Neural progenitor cell (in vitro differentiated cells): Measurements from ENCODE around the gene PGLYRP3. TPM values are rescaled to one million over a fixed set of nuclear protein-coding genes. Genes with fewer than 3 reads are reported as not detected.

Experiments
- DNase-seq: peaks from one replicate; pipeline ENCODE4 v3.0.0-alpha.2; 2016; ENCODE audit warnings: low spot score
- H2AFZ ChIP-seq: fragments of 200-600 bp; sonication (generic); replicated peaks from 2 replicates; pipeline ENCODE4 v1.6.1; 2016; ENCODE audit warnings: antibody characterized with exemption
- H3F3A ChIP-seq: fragments of 200-600 bp; sonication (generic); 2 replicates; pipeline ENCODE4 v1.6.1; 2016; ENCODE audit warnings: antibody characterized with exemption, low read depth
- H3K27ac ChIP-seq: fragments of 200-600 bp; sonication (generic); 2 replicates; pipeline ENCODE4 v1.5.1; 2016; ENCODE audit warnings: mild to moderate bottlenecking
- H3K27me3 ChIP-seq: fragments of 200-600 bp; sonication (generic); 2 replicates; pipeline ENCODE4 v1.6.1; 2016; ENCODE audit warnings: mild to moderate bottlenecking, moderate library complexity
- H3K36me3 ChIP-seq: fragments of 200-600 bp; sonication (generic); 2 replicates; pipeline ENCODE4 v1.5.1; 2016
- H3K4me1 ChIP-seq: fragments of 200-600 bp; sonication (generic); 2 replicates; pipeline ENCODE4 v1.6.1; 2016; ENCODE audit warnings: mixed run types
- H3K4me2 ChIP-seq: fragments of 200-600 bp; sonication (generic); 2 replicates; pipeline ENCODE4 v1.6.1; 2016
- H3K4me3 ChIP-seq: fragments of 200-600 bp; sonication (generic); 2 replicates; pipeline ENCODE4 v1.5.1; 2016
- H3K79me2 ChIP-seq: fragments of 200-600 bp; sonication (generic); 2 replicates; pipeline ENCODE4 v1.6.1; 2016; ENCODE audit warnings: low read depth
- H3K9ac ChIP-seq: fragments of 200-600 bp; sonication (generic); 2 replicates; pipeline ENCODE4 v1.6.1; 2016
- H3K9me3 ChIP-seq: fragments of 200-600 bp; sonication (generic); 2 replicates; pipeline ENCODE4 v1.5.1; 2016; ENCODE audit warnings: low read depth
- H4K20me1 ChIP-seq: fragments of 200-600 bp; sonication (generic); 2 replicates; pipeline ENCODE4 v1.6.1; 2016; ENCODE audit warnings: low read depth
- H3K27ac Mint-ChIP-seq: 3 replicates; pipeline ENCODE4 v1.8.0; 2021; ENCODE audit warnings: mixed read lengths
- H3K27me3 Mint-ChIP-seq: 2 replicates; pipeline ENCODE4 v1.8.0; 2022; ENCODE audit warnings: low read depth, mild to moderate bottlenecking, inconsistent platforms, moderate library complexity, mixed read lengths; ENCODE audit not compliant: insufficient read depth
- H3K36me3 Mint-ChIP-seq: 3 replicates; pipeline ENCODE4 v1.8.0; 2021; ENCODE audit warnings: mixed read lengths
- H3K4me1 Mint-ChIP-seq: 3 replicates; pipeline ENCODE4 v1.8.0; 2021; ENCODE audit warnings: mixed read lengths
- H3K4me3 Mint-ChIP-seq: 3 replicates; pipeline ENCODE4 v1.8.0; 2021; ENCODE audit warnings: mild to moderate bottlenecking, moderate library complexity, mixed read lengths
- H3K9me3 Mint-ChIP-seq: 3 replicates; pipeline ENCODE4 v1.8.0; 2020; ENCODE audit warnings: mixed read lengths
- CTCF ChIP-seq: fragments of 200-600 bp; sonication (generic); IDR thresholded peaks from 2 replicates; pipeline ENCODE4 v1.5.1; 2017; ENCODE audit warnings: antibody characterized with exemption, mild to moderate bottlenecking
- EZH2 ChIP-seq: fragments of 200-600 bp; sonication (generic); IDR thresholded peaks from 2 replicates; pipeline ENCODE4 v1.6.1; 2017; ENCODE audit warnings: antibody characterized with exemption, mild to moderate bottlenecking, moderate library complexity
- EZH2phosphoT487 ChIP-seq: fragments of 200-600 bp; sonication (generic); IDR thresholded peaks from 2 replicates; pipeline ENCODE4 v1.6.1; 2017; ENCODE audit warnings: antibody characterized with exemption
- total RNA-seq: library from RNA; depleted of rRNA; stranded (reverse); fragments of >200 nt; gene quantifications from 2 replicates; pipeline ENCODE4 v1.2.3, GENCODE V29; 2015; ENCODE audit warnings: low replicate concordance

The PGLYRP3 gene
- total RNA-seq, 1 donor from 2014 or later = not detected

- H3K79me2 ChIP-seq = no peaks in the 10 kb centered on the region
- Mint-ChIP-seq H3K27ac (no peak overlapping the region), H3K4me3 (no peak overlapping the region), H3K9me3 (no peaks in the 10 kb centered on the region), H3K36me3 (no peaks in the 10 kb centered on the region), H3K4me1 (no peaks in the 10 kb centered on the region), H3K27me3 (peaks cover 5% of the 10 kb centered on the region)
- H3F3A ChIP-seq = no peaks in the 10 kb centered on the region
- H4K20me1 ChIP-seq = no peaks in the 10 kb centered on the region
- no peak for DNase-seq
- no peak overlapping the region for H3K4me3 ChIP-seq
- no peak overlapping the region for H3K4me2 ChIP-seq
- no peak overlapping the region for H3K9ac ChIP-seq
- no peaks in the 10 kb centered on the region for H3K4me1 ChIP-seq
- H3K27me3 ChIP-seq = no peaks in the 10 kb centered on the region
- H3K9me3 ChIP-seq = no peaks in the 10 kb centered on the region
- no peak overlapping the region for H3K27ac ChIP-seq
- no peak for TF ChIP-seq CTCF
- H2AFZ ChIP-seq = no peak overlapping the region
- H3K36me3 ChIP-seq = no peaks in the 10 kb centered on the region
Observed at GRCh38 chr1:153341431-153341934, 28.7 kb upstream of the PGLYRP3 start.

- DNase-seq = no peak
- Histone ChIP-seq H2AFZ (no peak overlapping the region), H3K4me2 (no peak overlapping the region), H4K20me1 (no peaks in the 10 kb centered on the region), H3K4me3 (no peak overlapping the region), H3K27ac (no peak overlapping the region), H3K36me3 (no peaks in the 10 kb centered on the region), H3K79me2 (no peaks in the 10 kb centered on the region), H3K4me1 (no peaks in the 10 kb centered on the region), H3F3A (no peaks in the 10 kb centered on the region), H3K9ac (no peak overlapping the region), H3K27me3 (no peaks in the 10 kb centered on the region), H3K9me3 (no peaks in the 10 kb centered on the region)
- Mint-ChIP-seq H3K4me3 (no peak overlapping the region), H3K9me3 (no peaks in the 10 kb centered on the region), H3K27ac (no peak overlapping the region), H3K36me3 (no peaks in the 10 kb centered on the region), H3K4me1 (no peaks in the 10 kb centered on the region), H3K27me3 (peaks cover 8% of the 10 kb centered on the region)
- TF ChIP-seq CTCF (no peak), EZH2 (no peak), EZH2phosphoT487 (no peak)
Observed at GRCh38 chr1:153340356-153340755, 27.6 kb upstream of the PGLYRP3 start.

GRCh38 chr1:153339802-153340201 lies 27.1 kb upstream of the PGLYRP3 start:
- no peaks in the 10 kb centered on the region for H3K4me1 Mint-ChIP-seq
- DNase-seq = no peak
- Histone ChIP-seq H3K79me2 (no peaks in the 10 kb centered on the region), H3K27me3 (no peaks in the 10 kb centered on the region), H3K36me3 (no peaks in the 10 kb centered on the region), H3K9me3 (no peaks in the 10 kb centered on the region), H3K4me1 (no peaks in the 10 kb centered on the region), H4K20me1 (no peaks in the 10 kb centered on the region), H3K27ac (no peak overlapping the region), H3K4me3 (no peak overlapping the region), H2AFZ (no peak overlapping the region), H3K4me2 (no peak overlapping the region), H3K9ac (no peak overlapping the region), H3F3A (no peaks in the 10 kb centered on the region)
- H3K27ac Mint-ChIP-seq = no peak overlapping the region
- no peaks in the 10 kb centered on the region for H3K9me3 Mint-ChIP-seq
- TF ChIP-seq CTCF (no peak), EZH2 (no peak), EZH2phosphoT487 (no peak)
- no peaks in the 10 kb centered on the region for H3K36me3 Mint-ChIP-seq
- peaks cover 8% of the 10 kb centered on the region for H3K27me3 Mint-ChIP-seq
- no peak overlapping the region for H3K4me3 Mint-ChIP-seq
